ENCODE results near the gene FAM78A.

- TF ChIP-seq, protein P1, sequence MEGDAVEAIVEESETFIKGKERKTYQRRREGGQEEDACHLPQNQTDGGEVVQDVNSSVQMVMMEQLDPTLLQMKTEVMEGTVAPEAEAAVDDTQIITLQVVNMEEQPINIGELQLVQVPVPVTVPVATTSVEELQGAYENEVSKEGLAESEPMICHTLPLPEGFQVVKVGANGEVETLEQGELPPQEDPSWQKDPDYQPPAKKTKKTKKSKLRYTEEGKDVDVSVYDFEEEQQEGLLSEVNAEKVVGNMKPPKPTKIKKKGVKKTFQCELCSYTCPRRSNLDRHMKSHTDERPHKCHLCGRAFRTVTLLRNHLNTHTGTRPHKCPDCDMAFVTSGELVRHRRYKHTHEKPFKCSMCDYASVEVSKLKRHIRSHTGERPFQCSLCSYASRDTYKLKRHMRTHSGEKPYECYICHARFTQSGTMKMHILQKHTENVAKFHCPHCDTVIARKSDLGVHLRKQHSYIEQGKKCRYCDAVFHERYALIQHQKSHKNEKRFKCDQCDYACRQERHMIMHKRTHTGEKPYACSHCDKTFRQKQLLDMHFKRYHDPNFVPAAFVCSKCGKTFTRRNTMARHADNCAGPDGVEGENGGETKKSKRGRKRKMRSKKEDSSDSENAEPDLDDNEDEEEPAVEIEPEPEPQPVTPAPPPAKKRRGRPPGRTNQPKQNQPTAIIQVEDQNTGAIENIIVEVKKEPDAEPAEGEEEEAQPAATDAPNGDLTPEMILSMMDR (conservative IDR thresholded peaks at IDR 0.05), result no peak
- no peak for TF ChIP-seq ZFX (IDR thresholded peaks at IDR 0.05)
These were observed 3.0 kb downstream of the FAM78A start for GRCh38 chr9:131273146-131273855.
